ENCODE results near the gene IQSEC2.
A peak's percentile ranks its signal among the peaks of the same experiment; 100 is the strongest.

Gene IQSEC2

GRCh38 chrX:53291596-53291995 lies 10.2 kb upstream of the IQSEC2 start:
- no peak overlapping the region for H3K4me3 ChIP-seq (ENCODE audit: low read depth, low read length)
- no peak for DNase-seq (ENCODE audit: low read depth)
- TF ChIP-seq CTCF (IDR thresholded peaks at IDR 0.05; ENCODE audit: low read depth, low read length) = no peak
- TF ChIP-seq POLR2A (IDR thresholded peaks at IDR 0.05; ENCODE audit: extremely low read depth, insufficient read length) = no peak
- no peak for TF ChIP-seq MAX (IDR thresholded peaks at IDR 0.05; ENCODE audit: low read depth, low read length)
- no peak for TF ChIP-seq MYC (IDR thresholded peaks at IDR 0.05; ENCODE audit: low read depth, low read length)

GRCh38 chrX:53290441-53291041 lies 9.2 kb upstream of the IQSEC2 start:
- TF ChIP-seq POLR2A (IDR thresholded peaks at IDR 0.05; ENCODE audit: extremely low read depth, insufficient read length) (no peak), MAX (IDR thresholded peaks at IDR 0.05; ENCODE audit: low read depth, low read length) (no peak), MYC (IDR thresholded peaks at IDR 0.05; ENCODE audit: low read depth, low read length) (no peak), CTCF (IDR thresholded peaks at IDR 0.05; ENCODE audit: low read depth, low read length) (no peak)
- DNase-seq (ENCODE audit: low read depth) = no peak
- H3K4me3 ChIP-seq (ENCODE audit: low read depth, low read length) = no peak overlapping the region

GRCh38 chrX:53288189-53288588 lies 6.8 kb upstream of the IQSEC2 start:
- DNase-seq (ENCODE audit: low read depth) = peak; percentile 52
- peak overlapping the region; percentile 6 for H3K4me3 ChIP-seq (ENCODE audit: low read depth, low read length)
- TF ChIP-seq POLR2A (IDR thresholded peaks at IDR 0.05; ENCODE audit: extremely low read depth, insufficient read length) = no peak
- TF ChIP-seq CTCF (IDR thresholded peaks at IDR 0.05; ENCODE audit: low read depth, low read length) = no peak
- no peak for TF ChIP-seq MYC (IDR thresholded peaks at IDR 0.05; ENCODE audit: low read depth, low read length)
- no peak for TF ChIP-seq MAX (IDR thresholded peaks at IDR 0.05; ENCODE audit: low read depth, low read length)

- peak; percentile 88 for DNase-seq (ENCODE audit: low read depth)
- 0 out of 2 replicates have a peak, but pooled peaks have one; percentile 24 for TF ChIP-seq MAX (IDR thresholded peaks at IDR 0.05; ENCODE audit: low read depth, low read length)
- no peak for TF ChIP-seq POLR2A (IDR thresholded peaks at IDR 0.05; ENCODE audit: extremely low read depth, insufficient read length)
- TF ChIP-seq MYC (IDR thresholded peaks at IDR 0.05; ENCODE audit: low read depth, low read length) = no peak
- peak overlapping the region; percentile 6 for H3K4me3 ChIP-seq (ENCODE audit: low read depth, low read length)
Observed at GRCh38 chrX:53287493-53288138, 6.2 kb upstream of the IQSEC2 start.

- no peak for DNase-seq (ENCODE audit: low read depth)
- TF ChIP-seq MAX (IDR thresholded peaks at IDR 0.05; ENCODE audit: low read depth, low read length) (no peak), MYC (IDR thresholded peaks at IDR 0.05; ENCODE audit: low read depth, low read length) (no peak)
- no peak overlapping the region for H3K4me3 ChIP-seq (ENCODE audit: low read depth, low read length)
Observed at GRCh38 chrX:53286171-53286570, 4.8 kb upstream of the IQSEC2 start.

- DNase-seq (ENCODE audit: low read depth) = no peak
- H3K4me3 ChIP-seq (ENCODE audit: low read depth, low read length) = no peak overlapping the region
- TF ChIP-seq POLR2A (IDR thresholded peaks at IDR 0.05; ENCODE audit: extremely low read depth, insufficient read length) = no peak
Observed at GRCh38 chrX:53285591-53285990, 4.2 kb upstream of the IQSEC2 start.

- peak; percentile 63 for DNase-seq (ENCODE audit: low read depth)
- TF ChIP-seq CTCF (IDR thresholded peaks at IDR 0.05; ENCODE audit: low read depth, low read length) (peak; percentile 68), MYC (IDR thresholded peaks at IDR 0.05; ENCODE audit: low read depth, low read length) (no peak)
- no peak overlapping the region for H3K4me3 ChIP-seq (ENCODE audit: low read depth, low read length)
Observed at GRCh38 chrX:53284684-53285447, 3.5 kb upstream of the IQSEC2 start.

Measured in NB4 (cell line).